Activated T-helper 2 cell treated with anti-CD3 and anti-CD28 coated beads, Interferon-gamma antibody, Interleukin-2, Interleukin-4, amounts not matched to agents 10 μg/mL and 5 μg/mL and 100 μg/mL, durations not matched to agents 14 hours and 24 hours and 36 hours (primary cell): ENCODE results near the gene NANOS2. TPM values are rescaled to one million over a fixed set of nuclear protein-coding genes. Genes with fewer than 3 reads are reported as not detected.

ENCODE experiments used
- DNase-seq: peaks from one replicate; pipeline ENCODE4 v3.0.0; 2021; ENCODE audit warnings: low spot score
- H3K27ac Mint-ChIP-seq: one replicate; pipeline ENCODE4 v1.8.0; 2021; ENCODE audit warnings: mixed read lengths
- H3K27me3 Mint-ChIP-seq: one replicate; pipeline ENCODE4 v1.8.0; 2021; ENCODE audit warnings: low read depth, mixed read lengths
- H3K36me3 Mint-ChIP-seq: one replicate; pipeline ENCODE4 v1.8.0; 2021; ENCODE audit warnings: low read depth, mixed read lengths
- H3K4me1 Mint-ChIP-seq: one replicate; pipeline ENCODE4 v1.8.0; 2021; ENCODE audit warnings: low read depth, mixed read lengths
- H3K4me3 Mint-ChIP-seq: one replicate; pipeline ENCODE4 v1.8.0; 2021; ENCODE audit warnings: low read depth, mild to moderate bottlenecking, moderate library complexity, mixed read lengths
- H3K9me3 Mint-ChIP-seq: one replicate; pipeline ENCODE4 v1.8.0; 2021; ENCODE audit warnings: mixed read lengths
- intact Hi-C: fragments of 100-400 bp; cut with micrococcal nuclease; formaldehyde crosslinking; loops from one replicate; pipeline ENCODE4 v1.15.1; 2023
- total RNA-seq: library from RNA; stranded (reverse); gene quantifications from 2 replicates; pipeline ENCODE4 v1.2.3, GENCODE V29; 2022

NANOS2 gene
- total RNA-seq, 1 donor from 2014 or later = not detected

GRCh38 chr19:45919678-45920077 is 5.1 kb upstream of the NANOS2 start:
- H3K4me3 Mint-ChIP-seq = no peak overlapping the region
- no peak for DNase-seq
- H3K4me1 Mint-ChIP-seq = peaks cover 31% of the 10 kb centered on the region
- H3K36me3 Mint-ChIP-seq = no peaks in the 10 kb centered on the region
- H3K9me3 Mint-ChIP-seq = no peaks in the 10 kb centered on the region
- intact Hi-C loops = no loop called here
- no peak overlapping the region for H3K27ac Mint-ChIP-seq
- H3K27me3 Mint-ChIP-seq = no peaks in the 10 kb centered on the region

GRCh38 chr19:45918721-45919120 is 4.1 kb upstream of the NANOS2 start:
- DNase-seq = no peak
- Mint-ChIP-seq H3K27me3 (peaks cover under 1% of the 10 kb centered on the region), H3K36me3 (no peaks in the 10 kb centered on the region), H3K9me3 (no peaks in the 10 kb centered on the region), H3K4me3 (no peak overlapping the region), H3K27ac (peak overlapping the region; percentile 49), H3K4me1 (peaks cover 31% of the 10 kb centered on the region)
- intact Hi-C loops = no loop called here

GRCh38 chr19:45917421-45918091 is 3.0 kb upstream of the NANOS2 start:
- H3K36me3 Mint-ChIP-seq = no peaks in the 10 kb centered on the region
- H3K4me1 Mint-ChIP-seq = peaks cover 31% of the 10 kb centered on the region
- no peaks in the 10 kb centered on the region for H3K9me3 Mint-ChIP-seq
- no peak overlapping the region for H3K4me3 Mint-ChIP-seq
- DNase-seq = no peak
- H3K27ac Mint-ChIP-seq = no peak overlapping the region
- intact Hi-C loops = loop anchor here (2.0 kb wide), 1 partner anchor 15 kb away; the partner anchor contains the start of gene MYPOP
- peaks cover 5% of the 10 kb centered on the region for H3K27me3 Mint-ChIP-seq

GRCh38 chr19:45911291-45911690 is 3.3 kb downstream of the NANOS2 start:
- H3K4me3 Mint-ChIP-seq = no peak overlapping the region
- intact Hi-C loops = no loop called here
- peaks cover 13% of the 10 kb centered on the region for H3K27me3 Mint-ChIP-seq
- no peaks in the 10 kb centered on the region for H3K9me3 Mint-ChIP-seq
- no peaks in the 10 kb centered on the region for H3K36me3 Mint-ChIP-seq
- H3K27ac Mint-ChIP-seq = no peak overlapping the region
- DNase-seq = no peak
- peaks cover 6% of the 10 kb centered on the region for H3K4me1 Mint-ChIP-seq

- Mint-ChIP-seq H3K4me3 (no peak overlapping the region), H3K27me3 (peaks cover 13% of the 10 kb centered on the region), H3K4me1 (peaks cover 5% of the 10 kb centered on the region), H3K27ac (no peak overlapping the region), H3K9me3 (no peaks in the 10 kb centered on the region), H3K36me3 (no peaks in the 10 kb centered on the region)
- intact Hi-C loops = no loop called here
- DNase-seq = no peak
Measured at GRCh38 chr19:45908956-45909355, 5.6 kb downstream of the NANOS2 start.

- intact Hi-C loops = no loop called here
Measured at GRCh38 chr19:45906221-45906620, 8.4 kb downstream of the NANOS2 start.

GRCh38 chr19:45905011-45905410 is 9.6 kb downstream of the NANOS2 start:
- Mint-ChIP-seq H3K4me1 (peaks cover 13% of the 10 kb centered on the region), H3K4me3 (no peak overlapping the region), H3K36me3 (peaks cover 10% of the 10 kb centered on the region), H3K9me3 (no peaks in the 10 kb centered on the region), H3K27ac (no peak overlapping the region), H3K27me3 (peaks cover 3% of the 10 kb centered on the region)
- intact Hi-C loops = no loop called here
- DNase-seq = no peak

More at GRCh38 chr19:45906221-45906620, 8.4 kb downstream of the NANOS2 start:
- peaks cover 6% of the 10 kb centered on the region for H3K27me3 Mint-ChIP-seq
- H3K36me3 Mint-ChIP-seq = no peaks in the 10 kb centered on the region
- H3K4me3 Mint-ChIP-seq = no peak overlapping the region
- no peaks in the 10 kb centered on the region for H3K9me3 Mint-ChIP-seq
- H3K4me1 Mint-ChIP-seq = peaks cover 7% of the 10 kb centered on the region
- no peak for DNase-seq
- H3K27ac Mint-ChIP-seq = no peak overlapping the region

- Mint-ChIP-seq H3K4me3 (peak overlapping the region; percentile 93), H3K36me3 (peaks cover 24% of the 10 kb centered on the region), H3K27ac (peak overlapping the region; percentile 69), H3K9me3 (no peaks in the 10 kb centered on the region), H3K27me3 (no peaks in the 10 kb centered on the region), H3K4me1 (peaks cover 8% of the 10 kb centered on the region)
- intact Hi-C loops = loop anchor here (1.0 to 5.0 kb wide), 4 partner anchors 14 to 94 kb away; partner anchors contain the start of genes CCDC61, IRF2BP1 and SYMPK
- DNase-seq = peak; percentile 100
Measured at GRCh38 chr19:45902651-45903625, 11.6 kb downstream of the NANOS2 start.

- intact Hi-C loops = loop anchor here (1.0 to 5.0 kb wide), 4 partner anchors 15 to 95 kb away; partner anchors contain the start of genes CCDC61, IRF2BP1 and SYMPK
- Mint-ChIP-seq H3K4me3 (peak within 1 kb of the TSS; percentile 93), H3K27ac (peak within 1 kb of the TSS; percentile 79), H3K36me3 (peaks cover 24% of the 10 kb centered on the region), H3K27me3 (no peaks in the 10 kb centered on the region), H3K9me3 (no peaks in the 10 kb centered on the region), H3K4me1 (peaks cover 8% of the 10 kb centered on the region)
- DNase-seq = no peak
Measured at GRCh38 chr19:45901912-45902650, 12.5 kb downstream of the NANOS2 start, which contains the start of gene MYPOP. Gene MYPOP (minus strand): TSS chr19:45902613. CDS start chr19:45901773, 840 bp downstream.

- Mint-ChIP-seq H3K4me1 (peaks cover 8% of the 10 kb centered on the region), H3K4me3 (no peak overlapping the region), H3K27ac (no peak overlapping the region), H3K36me3 (peaks cover 24% of the 10 kb centered on the region), H3K27me3 (no peaks in the 10 kb centered on the region), H3K9me3 (no peaks in the 10 kb centered on the region)
- DNase-seq = no peak
- intact Hi-C loops = loop anchor here (5.0 kb wide), 1 partner anchor 96 kb away; the partner anchor contains the start of gene CCDC61
Measured at GRCh38 chr19:45901432-45901911, 13.1 kb downstream of the NANOS2 start.

- Mint-ChIP-seq H3K36me3 (peaks cover 24% of the 10 kb centered on the region), H3K4me1 (peaks cover 8% of the 10 kb centered on the region), H3K27ac (no peak overlapping the region), H3K4me3 (peak overlapping the region; percentile 45), H3K9me3 (no peaks in the 10 kb centered on the region), H3K27me3 (no peaks in the 10 kb centered on the region)
- intact Hi-C loops = loop anchor here (5.0 kb wide), 1 partner anchor 96 kb away; the partner anchor contains the start of gene CCDC61
- no peak for DNase-seq
Measured at GRCh38 chr19:45900738-45901431, 13.7 kb downstream of the NANOS2 start.
